GM21528 (cell line): ENCODE data around the gene AKNA.
A peak's percentile ranks its signal among the peaks of the same experiment; 100 is the strongest.

ENCODE experiments used
- ATAC-seq: cut with Tn5 transposase; IDR thresholded peaks from one replicate; pipeline ENCODE4 v1.9.1; 2021; ENCODE audit warnings: mild to moderate bottlenecking, moderate library complexity; ENCODE audit not compliant: unreplicated experiment, low FRiP score

The AKNA gene, protein sequence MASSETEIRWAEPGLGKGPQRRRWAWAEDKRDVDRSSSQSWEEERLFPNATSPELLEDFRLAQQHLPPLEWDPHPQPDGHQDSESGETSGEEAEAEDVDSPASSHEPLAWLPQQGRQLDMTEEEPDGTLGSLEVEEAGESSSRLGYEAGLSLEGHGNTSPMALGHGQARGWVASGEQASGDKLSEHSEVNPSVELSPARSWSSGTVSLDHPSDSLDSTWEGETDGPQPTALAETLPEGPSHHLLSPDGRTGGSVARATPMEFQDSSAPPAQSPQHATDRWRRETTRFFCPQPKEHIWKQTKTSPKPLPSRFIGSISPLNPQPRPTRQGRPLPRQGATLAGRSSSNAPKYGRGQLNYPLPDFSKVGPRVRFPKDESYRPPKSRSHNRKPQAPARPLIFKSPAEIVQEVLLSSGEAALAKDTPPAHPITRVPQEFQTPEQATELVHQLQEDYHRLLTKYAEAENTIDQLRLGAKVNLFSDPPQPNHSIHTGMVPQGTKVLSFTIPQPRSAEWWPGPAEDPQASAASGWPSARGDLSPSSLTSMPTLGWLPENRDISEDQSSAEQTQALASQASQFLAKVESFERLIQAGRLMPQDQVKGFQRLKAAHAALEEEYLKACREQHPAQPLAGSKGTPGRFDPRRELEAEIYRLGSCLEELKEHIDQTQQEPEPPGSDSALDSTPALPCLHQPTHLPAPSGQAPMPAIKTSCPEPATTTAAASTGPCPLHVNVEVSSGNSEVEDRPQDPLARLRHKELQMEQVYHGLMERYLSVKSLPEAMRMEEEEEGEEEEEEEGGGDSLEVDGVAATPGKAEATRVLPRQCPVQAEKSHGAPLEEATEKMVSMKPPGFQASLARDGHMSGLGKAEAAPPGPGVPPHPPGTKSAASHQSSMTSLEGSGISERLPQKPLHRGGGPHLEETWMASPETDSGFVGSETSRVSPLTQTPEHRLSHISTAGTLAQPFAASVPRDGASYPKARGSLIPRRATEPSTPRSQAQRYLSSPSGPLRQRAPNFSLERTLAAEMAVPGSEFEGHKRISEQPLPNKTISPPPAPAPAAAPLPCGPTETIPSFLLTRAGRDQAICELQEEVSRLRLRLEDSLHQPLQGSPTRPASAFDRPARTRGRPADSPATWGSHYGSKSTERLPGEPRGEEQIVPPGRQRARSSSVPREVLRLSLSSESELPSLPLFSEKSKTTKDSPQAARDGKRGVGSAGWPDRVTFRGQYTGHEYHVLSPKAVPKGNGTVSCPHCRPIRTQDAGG (N-terminal part only)

DNA sequence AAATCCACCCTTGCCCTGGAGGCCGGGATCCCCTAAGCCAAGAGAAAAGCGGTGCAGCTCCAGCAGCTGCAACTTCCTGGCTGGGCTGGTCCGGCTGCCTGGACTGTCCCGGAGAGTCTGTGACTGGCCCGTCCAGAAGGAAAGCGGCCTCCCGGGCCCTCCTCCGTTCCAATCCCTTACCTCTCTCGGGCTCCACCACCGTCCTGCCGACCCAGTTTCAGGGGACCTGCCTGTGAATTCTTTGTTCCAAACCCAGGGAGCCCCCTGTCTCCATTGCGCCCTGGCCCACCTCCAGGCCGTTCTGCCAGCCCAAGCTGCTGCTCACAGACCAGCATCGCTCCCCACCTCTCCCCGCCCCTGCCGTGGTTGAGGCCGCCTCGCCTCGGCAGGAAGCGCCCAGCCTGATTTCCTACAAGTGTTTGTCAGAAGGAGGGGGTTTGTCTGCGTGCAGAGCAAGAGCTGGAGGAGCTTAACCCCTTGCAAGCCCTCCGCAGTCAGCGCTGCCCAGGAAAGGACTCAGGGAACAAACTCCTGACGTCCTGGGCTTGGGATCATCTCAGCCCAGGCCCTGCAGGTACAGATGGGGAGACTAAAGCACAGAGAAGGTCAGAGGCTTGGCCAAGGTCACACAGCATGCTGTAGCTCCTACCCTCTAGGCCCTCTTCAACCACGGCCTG is at the start of gene AKNA:
Gene AKNA (minus strand): TSS at position 303 of the 677 bp plus-strand sequence. CDS start 6,649 bp downstream, outside the sequence.
- peak; percentile 36 for ATAC-seq

DNA sequence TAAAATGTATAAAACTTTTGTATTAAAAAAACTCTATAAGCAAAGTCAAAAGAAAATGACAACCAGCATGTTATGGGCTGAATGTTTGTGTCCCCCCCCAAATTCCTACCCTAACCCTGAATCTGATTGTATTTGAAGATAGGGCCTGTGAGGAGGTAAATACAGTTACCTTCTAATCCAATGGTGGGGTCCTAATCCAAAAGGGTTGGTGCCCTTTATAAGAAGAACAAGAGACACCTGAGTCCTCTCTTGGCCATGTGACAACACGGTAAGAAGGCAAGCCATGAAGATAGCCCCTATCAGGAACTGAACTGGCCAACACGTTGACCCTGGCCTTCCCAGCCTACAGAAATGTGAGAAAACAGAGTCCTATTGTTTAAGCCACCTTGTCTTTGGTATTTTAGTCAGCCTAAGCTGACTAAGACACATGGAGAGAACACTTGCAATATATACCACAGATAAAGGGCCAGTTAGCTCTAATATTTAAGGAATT is 49.7 kb upstream of the AKNA start:
- no peak for ATAC-seq

GRCh38 chr9:114434878-114435311 is 47.1 kb upstream of the AKNA start:
- no peak for ATAC-seq

DNA sequence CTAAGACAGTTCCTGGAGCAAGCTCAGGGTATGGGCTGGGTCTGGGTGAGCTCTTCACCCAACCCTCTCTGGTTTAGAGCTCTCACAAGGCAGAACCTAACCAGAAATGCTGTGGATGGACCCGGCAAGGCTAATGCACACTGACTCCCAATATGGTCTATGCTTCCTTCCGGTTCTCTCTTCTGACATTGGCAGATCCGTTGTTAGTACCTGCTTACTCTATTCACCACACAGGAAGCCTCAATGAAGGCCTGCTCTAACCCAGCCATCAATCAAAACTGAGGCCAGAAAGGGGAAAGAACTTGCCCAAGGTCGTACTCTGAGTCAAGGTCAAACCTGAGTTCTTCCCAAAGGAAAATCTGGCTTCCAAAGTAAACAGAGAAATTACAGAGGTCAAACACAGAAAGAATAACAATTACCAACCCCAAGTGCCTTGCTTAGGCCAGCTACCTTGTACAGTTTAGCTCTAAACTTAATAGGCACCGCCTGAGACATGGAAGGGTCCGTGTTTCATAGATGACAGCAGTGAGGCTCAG is 46.0 kb upstream of the AKNA start:
- no peak for ATAC-seq

GRCh38 chr9:114433086-114433485 is 45.3 kb upstream of the AKNA start:
- ATAC-seq, result no peak

- ATAC-seq, result no peak
Observed at GRCh38 chr9:114432323-114433067, 44.7 kb upstream of the AKNA start.

DNA sequence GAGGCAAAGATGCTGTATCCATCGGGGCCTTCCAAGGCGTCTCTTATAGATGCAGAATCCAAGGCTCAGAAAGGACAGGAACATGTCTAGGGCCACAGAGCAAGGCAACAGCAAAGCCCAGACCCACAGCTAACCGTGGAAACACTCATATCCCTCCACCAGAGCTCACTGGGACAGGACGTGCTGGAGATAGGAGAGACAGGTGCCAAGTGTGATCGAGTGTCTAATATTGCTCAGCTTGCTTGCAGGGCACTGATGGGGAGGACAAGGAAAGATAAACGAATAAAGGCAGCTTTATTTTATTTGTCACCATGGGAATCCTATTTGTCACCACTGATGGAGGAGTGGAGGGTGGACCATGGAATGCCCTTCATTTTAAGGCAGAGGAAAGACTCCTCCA is 44.0 kb upstream of the AKNA start:
- ATAC-seq, result no peak

- no peak for ATAC-seq
Observed at GRCh38 chr9:114431003-114431402, 43.2 kb upstream of the AKNA start.

DNA sequence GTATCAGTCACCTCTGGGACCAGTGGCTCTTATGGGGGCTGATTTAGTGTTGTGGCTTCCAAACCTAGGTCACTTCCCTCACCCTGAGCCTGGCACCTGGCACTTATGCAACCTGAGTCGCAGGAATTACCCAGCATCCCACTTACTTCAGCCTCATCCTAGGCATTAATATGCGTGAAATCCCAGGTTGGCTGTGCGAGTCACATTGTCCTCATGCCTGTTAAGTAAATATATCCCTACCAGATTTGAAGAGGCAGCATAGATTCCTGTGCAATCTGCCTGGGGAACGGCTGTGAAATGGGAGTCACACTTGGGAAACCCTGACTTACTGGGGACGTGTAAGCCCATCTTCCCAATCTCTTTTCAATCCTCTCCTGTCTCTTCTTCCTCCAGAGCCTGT is 42.7 kb upstream of the AKNA start:
- no peak for ATAC-seq

- no peak for ATAC-seq
Observed at GRCh38 chr9:114429488-114429887, 41.7 kb upstream of the AKNA start.

GRCh38 chr9:114428466-114428865 is 40.7 kb upstream of the AKNA start:
- no peak for ATAC-seq

- no peak for ATAC-seq
Observed at GRCh38 chr9:114427644-114428043, 39.9 kb upstream of the AKNA start.

- ATAC-seq, result no peak
Observed at GRCh38 chr9:114426046-114426948, 38.5 kb upstream of the AKNA start.

DNA sequence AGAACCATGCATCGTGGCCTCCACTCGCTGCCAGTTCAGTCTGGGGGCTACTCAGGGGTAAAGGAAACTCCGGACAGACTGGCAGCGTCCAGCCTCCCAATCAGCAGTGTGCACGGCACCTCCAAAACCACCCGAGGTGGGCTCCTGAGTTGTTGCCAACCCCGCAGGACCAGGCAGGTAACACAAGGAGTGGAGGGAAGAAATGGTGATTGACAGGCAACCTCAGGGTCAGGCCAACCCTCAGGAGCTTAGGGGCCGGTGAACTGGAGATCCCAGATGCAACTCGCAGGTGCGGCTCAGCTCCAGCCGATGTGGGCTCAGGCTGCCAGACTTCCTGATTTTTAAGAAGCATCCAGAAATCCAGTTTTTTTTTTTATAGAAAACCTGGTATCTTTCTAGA is 37.3 kb upstream of the AKNA start:
- no peak for ATAC-seq

- no peak for ATAC-seq
Observed at GRCh38 chr9:114424126-114424525, 36.3 kb upstream of the AKNA start.

DNA sequence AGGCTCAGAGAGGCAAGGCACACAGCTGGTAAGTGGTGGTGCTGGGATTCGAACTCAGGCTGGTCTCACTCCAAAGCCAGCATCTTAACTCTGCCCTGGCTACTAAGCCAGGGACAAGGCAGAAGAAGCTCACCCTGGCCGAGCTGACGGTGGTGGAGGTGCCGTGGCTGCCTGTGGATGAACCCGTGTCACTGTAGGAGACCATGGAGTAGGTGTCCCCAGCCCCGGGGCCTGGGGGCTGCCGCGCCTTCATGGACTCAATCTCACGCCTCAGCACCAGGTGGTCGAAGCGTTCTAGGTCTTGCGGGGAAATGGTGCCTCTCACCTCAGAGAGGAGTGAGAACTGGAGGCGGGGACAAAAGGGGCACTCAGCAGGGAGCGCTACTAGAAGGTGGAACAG is 35.4 kb upstream of the AKNA start:
- ATAC-seq, result no peak

DNA sequence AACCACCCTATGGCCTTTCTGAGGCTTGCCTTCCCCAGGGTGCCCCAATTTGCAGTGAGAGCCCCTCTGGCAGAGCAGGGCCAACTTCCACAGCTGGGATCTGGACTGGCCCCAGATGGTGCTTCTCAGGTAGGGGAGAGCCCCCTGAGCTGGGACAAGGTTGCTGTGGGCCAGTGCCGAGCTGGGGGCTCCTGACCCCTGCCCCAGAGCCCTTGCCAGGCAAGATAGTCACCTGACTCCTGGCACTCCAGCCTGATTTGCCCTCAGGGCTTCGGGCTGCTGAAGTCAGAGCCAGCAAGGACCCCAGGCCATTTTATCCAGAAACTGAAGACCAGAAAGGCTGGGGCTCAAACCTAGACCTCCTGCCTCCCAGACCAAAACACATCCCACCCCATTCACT is 33.4 kb upstream of the AKNA start:
- ATAC-seq, result no peak

GRCh38 chr9:114419796-114420195 is 32.0 kb upstream of the AKNA start:
- no peak for ATAC-seq
